Smooth muscle cell (in vitro differentiated cells): ENCODE results near the gene PGF. TPM values are rescaled to one million over a fixed set of nuclear protein-coding genes. Genes with fewer than 3 reads are reported as not detected.

ENCODE experiments used
- DNase-seq: peaks from one replicate; lab custom pipeline; 2025; ENCODE audit not compliant: unreplicated experiment; lab: John Stamatoyannopoulos, UW
- H2AFZ ChIP-seq: fragments of 200-600 bp; sonication (generic); 2 replicates; pipeline ENCODE4 v1.6.0; 2016; ENCODE audit warnings: antibody characterized with exemption, low read depth, mild to moderate bottlenecking
- H3F3A ChIP-seq: fragments of 200-600 bp; sonication (generic); 2 replicates; pipeline ENCODE4 v1.6.0; 2017; ENCODE audit warnings: antibody characterized with exemption, low read depth
- H3K27ac ChIP-seq: fragments of 200-600 bp; sonication (generic); 2 replicates; pipeline ENCODE4 v1.5.1; 2016; ENCODE audit warnings: low read depth, mild to moderate bottlenecking
- H3K27me3 ChIP-seq: fragments of 200-600 bp; sonication (generic); 2 replicates; pipeline ENCODE4 v1.6.1; 2016; ENCODE audit warnings: low read depth, mild to moderate bottlenecking
- H3K36me3 ChIP-seq: fragments of 200-600 bp; sonication (generic); 2 replicates; pipeline ENCODE4 v1.5.1; 2016; ENCODE audit warnings: low read depth
- H3K4me1 ChIP-seq: fragments of 200-600 bp; sonication (generic); 2 replicates; pipeline ENCODE4 v1.5.1; 2016; ENCODE audit warnings: low read depth
- H3K4me2 ChIP-seq: fragments of 200-600 bp; sonication (generic); 2 replicates; pipeline ENCODE4 v1.6.0; 2016; ENCODE audit warnings: mild to moderate bottlenecking
- H3K4me3 ChIP-seq: fragments of 200-600 bp; sonication (generic); 2 replicates; pipeline ENCODE4 v1.5.1; 2016; ENCODE audit warnings: mild to moderate bottlenecking
- H3K79me2 ChIP-seq: fragments of 200-600 bp; sonication (generic); 2 replicates; pipeline ENCODE4 v1.6.0; 2016; ENCODE audit warnings: low read depth, mild to moderate bottlenecking
- H3K9ac ChIP-seq: fragments of 200-600 bp; sonication (generic); 2 replicates; pipeline ENCODE4 v1.6.0; 2016; ENCODE audit warnings: low read depth
- H3K9me3 ChIP-seq: fragments of 200-600 bp; sonication (generic); replicated peaks from 2 replicates; pipeline ENCODE4 v1.5.1; 2016; ENCODE audit warnings: low read depth
- H4K20me1 ChIP-seq: fragments of 200-600 bp; sonication (generic); 2 replicates; pipeline ENCODE4 v1.6.0; 2016; ENCODE audit warnings: low read depth
- WGBS: methylation state at CpG from one replicate; pipeline ENCODE4 v1.1.7; 2016; ENCODE audit warnings: low lambda C conversion rate; 5-methylcytosine and 5-hydroxymethylcytosine counted together
- polyA plus RNA-seq: library from polyadenylated mRNA; unstranded; fragments of >200 nt; fragmentation: Nextera tagmentation; extraction: Ambion mirVana; gene quantifications from 2 replicates; pipeline ENCODE4 v1.2.1, GENCODE V29; 2016
- total RNA-seq: library from RNA; depleted of rRNA; stranded (reverse); fragments of >200 nt; gene quantifications from 2 replicates; pipeline ENCODE4 v1.2.3, GENCODE V29; 2014
- TF ChIP-seq, protein P1 (sequence below): fragments of 200-600 bp; sonication (generic); IDR thresholded peaks from 2 replicates; pipeline ENCODE4 v1.5.1; 2017; ENCODE audit warnings: borderline replicate concordance, mild to moderate bottlenecking, antibody characterized with exemption; ENCODE audit not compliant: insufficient read depth, poor library complexity, severe bottlenecking

The PGF gene
- total and polyA plus RNA-seq, 2 experiments from 2014 or later = 15.4 to 30.6 TPM

DNA sequence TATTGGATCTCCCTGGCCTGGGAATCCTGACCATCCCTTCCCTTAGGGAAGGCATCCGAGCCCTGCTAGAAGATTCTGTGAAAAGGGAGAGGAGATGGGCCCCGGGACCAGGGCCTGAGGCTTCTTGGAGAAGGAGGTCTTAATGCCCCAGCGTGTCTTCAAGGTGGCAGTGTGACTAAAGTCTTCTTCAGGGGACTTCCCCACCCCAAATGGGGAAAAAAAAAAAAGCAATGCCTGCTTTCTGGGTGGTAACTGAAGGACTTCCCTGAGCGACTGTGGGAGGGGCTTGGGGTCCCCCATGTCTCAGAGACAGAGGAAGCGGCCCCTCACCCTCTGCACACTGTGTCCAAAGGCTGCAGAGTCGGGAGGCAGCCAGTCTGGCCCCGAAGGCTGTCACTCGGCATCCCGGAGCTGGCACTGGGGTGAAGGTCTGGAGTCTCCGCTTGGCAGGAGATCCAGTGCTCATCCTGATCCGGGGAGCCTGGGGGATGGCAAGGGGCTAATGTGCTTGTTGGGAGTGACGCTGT, 7.8 kb upstream of the PGF start:
- Histone ChIP-seq H3K27me3 (no peaks in the 10 kb centered on the region), H3K4me3 (no peak overlapping the region), H3K27ac (no peak overlapping the region), H3K36me3 (no peaks in the 10 kb centered on the region), H3F3A (no peaks in the 10 kb centered on the region), H3K4me2 (no peak overlapping the region), H3K9me3 (no peaks in the 10 kb centered on the region), H3K4me1 (no peaks in the 10 kb centered on the region), H4K20me1 (no peaks in the 10 kb centered on the region), H2AFZ (no peak overlapping the region), H3K79me2 (no peaks in the 10 kb centered on the region), H3K9ac (no peak overlapping the region)
- WGBS = 89% methylated on average over 12 of the region's 12 CpGs
- TF ChIP-seq, protein P1, sequence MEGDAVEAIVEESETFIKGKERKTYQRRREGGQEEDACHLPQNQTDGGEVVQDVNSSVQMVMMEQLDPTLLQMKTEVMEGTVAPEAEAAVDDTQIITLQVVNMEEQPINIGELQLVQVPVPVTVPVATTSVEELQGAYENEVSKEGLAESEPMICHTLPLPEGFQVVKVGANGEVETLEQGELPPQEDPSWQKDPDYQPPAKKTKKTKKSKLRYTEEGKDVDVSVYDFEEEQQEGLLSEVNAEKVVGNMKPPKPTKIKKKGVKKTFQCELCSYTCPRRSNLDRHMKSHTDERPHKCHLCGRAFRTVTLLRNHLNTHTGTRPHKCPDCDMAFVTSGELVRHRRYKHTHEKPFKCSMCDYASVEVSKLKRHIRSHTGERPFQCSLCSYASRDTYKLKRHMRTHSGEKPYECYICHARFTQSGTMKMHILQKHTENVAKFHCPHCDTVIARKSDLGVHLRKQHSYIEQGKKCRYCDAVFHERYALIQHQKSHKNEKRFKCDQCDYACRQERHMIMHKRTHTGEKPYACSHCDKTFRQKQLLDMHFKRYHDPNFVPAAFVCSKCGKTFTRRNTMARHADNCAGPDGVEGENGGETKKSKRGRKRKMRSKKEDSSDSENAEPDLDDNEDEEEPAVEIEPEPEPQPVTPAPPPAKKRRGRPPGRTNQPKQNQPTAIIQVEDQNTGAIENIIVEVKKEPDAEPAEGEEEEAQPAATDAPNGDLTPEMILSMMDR = no peak
- DNase-seq = no peak

DNA sequence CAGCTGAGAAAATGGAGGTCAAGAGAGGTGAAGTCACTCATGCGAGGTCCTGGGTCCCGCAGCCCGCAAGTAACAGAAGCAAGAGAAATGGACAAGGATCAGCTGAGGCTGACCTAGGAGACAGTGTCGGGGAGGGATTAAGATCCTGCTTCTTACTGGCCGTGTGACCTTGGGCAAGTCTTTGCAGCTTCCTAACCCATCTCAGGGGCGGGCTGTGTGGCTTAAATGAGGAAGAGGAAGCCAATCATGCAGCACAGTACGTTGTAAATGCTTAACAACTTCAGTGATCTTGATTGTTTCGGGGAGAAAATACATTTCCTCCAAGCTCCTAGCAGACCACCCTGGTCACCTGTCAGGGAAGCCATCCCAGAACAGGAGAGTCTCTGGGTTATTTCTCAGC, 7.1 kb upstream of the PGF start:
- TF ChIP-seq, protein P1 = no peak

DNA sequence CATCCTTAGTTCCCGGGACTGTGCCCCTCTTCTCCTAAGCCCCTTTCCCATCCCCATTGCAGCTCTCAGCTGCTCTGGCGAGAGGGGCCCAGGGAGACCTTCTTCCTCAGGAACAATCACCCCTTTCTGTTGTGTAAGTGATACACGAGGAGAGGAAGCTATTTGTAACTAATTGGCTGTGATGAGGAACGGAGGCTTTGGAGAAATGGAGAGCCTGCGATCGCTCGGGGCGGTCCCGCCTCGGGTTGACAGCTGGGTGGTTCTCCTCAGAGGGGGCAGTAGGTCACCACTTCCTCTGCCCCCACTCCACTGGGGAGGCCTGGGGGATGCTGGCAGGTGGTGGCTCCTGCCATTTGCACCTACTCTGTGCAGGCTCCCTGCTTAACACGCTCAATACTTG, 6.6 kb upstream of the PGF start:
- TF ChIP-seq, protein P1 = no peak
- Histone ChIP-seq H3K4me1 (no peaks in the 10 kb centered on the region), H3K36me3 (no peaks in the 10 kb centered on the region), H3K27me3 (no peaks in the 10 kb centered on the region), H3K79me2 (no peaks in the 10 kb centered on the region), H3K4me2 (no peak overlapping the region), H3F3A (no peaks in the 10 kb centered on the region), H2AFZ (no peak overlapping the region), H3K4me3 (no peak overlapping the region), H3K9me3 (no peaks in the 10 kb centered on the region), H3K9ac (no peak overlapping the region), H4K20me1 (no peaks in the 10 kb centered on the region), H3K27ac (no peak overlapping the region)
- no peak for DNase-seq
- WGBS = 85% methylated on average over 11 of the region's 11 CpGs

More for the DNA sequence above, 7.1 kb upstream of the PGF start:
- no peaks in the 10 kb centered on the region for H3K79me2 ChIP-seq
- H4K20me1 ChIP-seq = no peaks in the 10 kb centered on the region
- no peak overlapping the region for H3K4me3 ChIP-seq
- no peaks in the 10 kb centered on the region for H3F3A ChIP-seq
- no peaks in the 10 kb centered on the region for H3K9me3 ChIP-seq
- no peaks in the 10 kb centered on the region for H3K27me3 ChIP-seq
- no peak overlapping the region for H3K27ac ChIP-seq
- H2AFZ ChIP-seq = no peak overlapping the region
- 85% methylated on average over 8 of the region's 8 CpGs for WGBS
- H3K36me3 ChIP-seq = no peaks in the 10 kb centered on the region
- H3K4me1 ChIP-seq = no peaks in the 10 kb centered on the region
- H3K4me2 ChIP-seq = no peak overlapping the region
- H3K9ac ChIP-seq = no peak overlapping the region
- no peak for DNase-seq

DNA sequence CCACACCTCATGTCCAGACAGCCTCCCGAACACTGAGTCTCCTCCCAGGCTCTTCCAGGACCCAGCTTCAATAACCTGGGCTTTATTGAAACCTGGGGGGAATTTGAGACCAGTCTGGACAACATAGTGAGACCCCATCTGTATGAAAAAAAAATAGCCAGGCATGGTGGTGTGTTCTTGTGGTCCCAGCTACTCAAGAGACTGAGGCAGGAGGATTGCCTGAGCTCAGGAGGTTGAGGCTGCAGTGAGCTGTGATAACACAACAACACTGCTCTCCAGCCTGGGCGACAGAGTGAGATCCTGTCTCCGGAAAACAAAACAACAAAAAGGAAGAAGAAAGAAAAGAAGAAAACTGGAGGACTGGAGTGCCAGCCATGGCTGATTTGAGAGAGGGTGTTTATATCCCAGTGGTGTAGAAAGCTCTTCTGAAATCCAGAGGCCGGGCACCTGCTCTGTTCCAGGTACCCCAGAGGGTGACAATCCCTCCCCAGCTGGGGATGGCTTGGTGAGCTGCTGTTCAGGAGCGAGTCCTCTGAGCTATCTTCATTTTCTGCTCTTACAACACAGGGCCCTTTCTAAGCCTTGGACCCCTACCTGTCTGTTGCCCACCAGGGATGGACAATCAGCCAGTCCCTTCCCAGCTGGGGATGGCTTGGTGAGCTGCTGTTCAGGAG, 6.0 kb upstream of the PGF start:
- H2AFZ ChIP-seq = no peak overlapping the region
- no peak overlapping the region for H3K4me3 ChIP-seq
- H3K27ac ChIP-seq = no peak overlapping the region
- no peaks in the 10 kb centered on the region for H3K4me1 ChIP-seq
- no peaks in the 10 kb centered on the region for H3K27me3 ChIP-seq
- H3K36me3 ChIP-seq = no peaks in the 10 kb centered on the region
- H3K9me3 ChIP-seq = no peaks in the 10 kb centered on the region
- no peak overlapping the region for H3K9ac ChIP-seq
- no peaks in the 10 kb centered on the region for H3F3A ChIP-seq
- no peaks in the 10 kb centered on the region for H4K20me1 ChIP-seq
- H3K4me2 ChIP-seq = no peak overlapping the region
- no peak for DNase-seq
- 95% methylated on average over 5 of the region's 5 CpGs for WGBS
- TF ChIP-seq, protein P1 = no peak
- H3K79me2 ChIP-seq = no peaks in the 10 kb centered on the region
